HG02884 (cell line): Measurements from ENCODE around the gene C5orf52.

Source experiments
- ATAC-seq: cut with Tn5 transposase; IDR thresholded peaks from one replicate; pipeline ENCODE4 v1.9.1; 2021; ENCODE audit warnings: mild to moderate bottlenecking, moderate library complexity; ENCODE audit not compliant: unreplicated experiment

The C5orf52 gene

GRCh38 chr5:157670662-157671591 lies at the start of gene C5orf52:
TSS of gene C5orf52 (plus strand) at chr5:157671533. CDS start at chr5:157671615, 82 bp downstream.
- ATAC-seq: peak; percentile 39

DNA sequence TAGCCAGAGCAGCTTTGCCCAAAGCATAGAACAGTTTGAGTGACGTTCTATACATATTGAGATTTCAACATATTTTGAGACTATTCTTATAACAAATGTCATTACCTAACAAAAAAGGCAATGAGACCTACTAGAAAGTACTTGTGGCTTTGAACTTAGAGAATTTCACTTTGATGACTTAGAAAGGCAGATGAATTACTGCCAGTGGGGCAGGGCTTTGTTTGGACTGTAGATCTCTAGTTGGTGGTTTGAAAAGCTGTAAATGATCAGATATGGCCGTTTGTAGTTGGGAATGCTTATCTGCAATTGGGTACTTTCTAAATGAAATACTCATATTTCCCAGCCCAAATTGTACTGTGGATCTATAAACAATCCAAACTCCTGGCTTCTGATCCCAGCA lies 47.2 kb upstream of the C5orf52 start:
- ATAC-seq: no peak

- no peak for ATAC-seq
Observed at GRCh38 chr5:157626831-157627230, 44.5 kb upstream of the C5orf52 start.

DNA sequence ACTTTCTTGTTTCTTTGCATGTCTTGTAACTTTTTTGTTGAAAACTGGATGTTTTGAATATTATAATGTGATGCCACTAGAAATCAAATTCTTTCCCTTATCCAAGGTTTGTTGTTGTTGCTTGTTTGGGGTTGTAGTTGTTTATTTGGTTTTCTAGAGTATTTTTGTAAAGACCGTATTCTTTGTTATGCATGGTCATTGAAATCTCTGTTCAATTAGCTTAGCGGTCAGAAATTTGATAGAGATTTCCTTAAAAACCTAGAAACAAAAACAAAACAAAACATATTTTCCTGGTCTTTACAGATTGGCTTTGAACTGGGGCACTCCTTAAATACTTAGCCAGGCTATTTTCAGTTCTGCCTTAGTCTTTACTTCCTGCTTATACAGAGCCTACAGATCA lies 41.0 kb upstream of the C5orf52 start:
- no peak for ATAC-seq

- no peak for ATAC-seq
Observed at GRCh38 chr5:157640406-157641066, 30.8 kb upstream of the C5orf52 start.

GRCh38 chr5:157648275-157648990 lies 22.9 kb upstream of the C5orf52 start:
- no peak for ATAC-seq

DNA sequence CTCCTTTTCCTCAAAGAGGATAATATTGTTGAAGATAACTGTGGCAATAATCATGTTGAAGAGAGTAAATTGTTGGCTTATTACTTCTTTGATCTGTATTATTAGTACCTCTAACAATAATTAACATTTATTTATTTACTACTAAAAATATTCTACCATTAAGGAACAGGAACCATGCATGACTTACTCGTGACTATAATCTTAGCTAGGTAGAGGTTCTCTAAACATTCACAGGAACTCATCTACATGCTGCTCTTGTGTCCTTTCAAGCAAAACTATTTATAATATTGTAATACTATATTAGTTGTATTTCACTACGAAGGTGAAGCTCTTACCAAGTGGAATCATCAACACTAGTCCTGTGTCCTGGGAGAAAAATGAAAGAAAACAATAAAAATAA lies 22.2 kb upstream of the C5orf52 start:
- no peak for ATAC-seq

- ATAC-seq: no peak
Observed at GRCh38 chr5:157650991-157651611, 20.2 kb upstream of the C5orf52 start.

DNA sequence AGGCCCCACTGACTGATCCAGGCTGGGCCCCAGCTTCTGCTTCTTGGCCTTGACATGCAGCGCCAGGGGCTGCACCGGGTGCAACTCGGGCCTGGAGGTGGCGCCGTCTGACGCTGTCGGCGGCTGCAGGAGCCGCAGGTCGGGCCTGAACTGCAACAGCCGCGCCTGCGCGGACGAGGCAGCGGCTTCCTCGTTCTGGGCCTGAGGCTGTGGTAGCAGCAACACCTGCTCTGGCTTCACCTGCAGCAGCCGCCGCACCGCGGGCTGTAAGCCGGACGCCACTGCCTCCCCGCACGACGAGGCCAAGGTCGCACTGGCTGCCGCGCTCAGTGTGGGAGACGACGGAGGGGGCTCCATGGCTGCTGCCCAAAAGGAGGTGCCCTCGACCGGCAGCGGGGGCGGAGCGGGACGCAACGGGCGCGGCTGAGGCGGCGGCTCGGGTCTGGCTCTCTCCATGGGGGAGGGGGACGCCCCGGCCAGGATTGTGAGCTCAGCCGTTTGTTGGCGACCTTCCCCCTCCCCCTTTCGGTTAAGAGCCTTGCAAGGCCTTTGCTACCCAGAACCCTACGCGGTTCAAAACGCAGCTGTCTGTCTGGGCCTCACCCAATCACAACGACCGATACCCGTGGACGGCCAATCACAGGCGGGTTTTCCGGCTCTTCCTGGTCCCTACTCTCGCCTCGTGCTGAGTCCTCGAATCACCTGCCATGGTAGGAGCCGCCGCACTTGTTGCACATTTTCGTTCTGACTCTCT lies 19.5 kb upstream of the C5orf52 start:
- no peak for ATAC-seq

GRCh38 chr5:157652377-157652692 lies 19.0 kb upstream of the C5orf52 start, which contains the start of gene SOX30:
TSS of gene SOX30 (minus strand) at chr5:157652438. CDS start at chr5:157652078, 360 bp downstream.
- ATAC-seq: no peak

GRCh38 chr5:157657516-157657915 lies 13.8 kb upstream of the C5orf52 start:
- no peak for ATAC-seq

DNA sequence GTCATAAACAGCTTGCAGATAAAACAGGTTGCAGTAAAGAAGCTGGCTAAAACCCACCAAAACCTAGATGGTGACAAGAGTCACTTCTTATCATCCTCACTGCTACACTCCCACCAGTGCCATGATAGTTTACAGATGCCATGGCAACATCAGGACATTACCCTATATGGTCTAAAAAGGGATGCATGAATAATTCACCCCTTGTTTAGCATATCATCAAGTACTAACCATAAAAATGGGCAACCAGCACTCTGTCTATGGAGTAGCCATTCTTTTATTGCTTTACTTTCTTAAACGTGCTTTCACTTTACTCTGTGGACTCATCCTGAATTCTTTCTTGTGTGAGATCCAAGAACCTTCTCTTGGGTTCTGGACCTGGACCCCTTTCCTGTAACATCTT lies 12.4 kb upstream of the C5orf52 start:
- no peak for ATAC-seq

- ATAC-seq: no peak
Observed at GRCh38 chr5:157659868-157660660, 11.3 kb upstream of the C5orf52 start.

- ATAC-seq: no peak
Observed at GRCh38 chr5:157665467-157666070, 5.8 kb upstream of the C5orf52 start.

- ATAC-seq: no peak
Observed at GRCh38 chr5:157668356-157668755, 3.0 kb upstream of the C5orf52 start.

- ATAC-seq: no peak
Observed at GRCh38 chr5:157669701-157670097, 1.6 kb upstream of the C5orf52 start.

GRCh38 chr5:157671592-157672330 lies 428 bp downstream of the C5orf52 start:
- ATAC-seq: no peak

DNA sequence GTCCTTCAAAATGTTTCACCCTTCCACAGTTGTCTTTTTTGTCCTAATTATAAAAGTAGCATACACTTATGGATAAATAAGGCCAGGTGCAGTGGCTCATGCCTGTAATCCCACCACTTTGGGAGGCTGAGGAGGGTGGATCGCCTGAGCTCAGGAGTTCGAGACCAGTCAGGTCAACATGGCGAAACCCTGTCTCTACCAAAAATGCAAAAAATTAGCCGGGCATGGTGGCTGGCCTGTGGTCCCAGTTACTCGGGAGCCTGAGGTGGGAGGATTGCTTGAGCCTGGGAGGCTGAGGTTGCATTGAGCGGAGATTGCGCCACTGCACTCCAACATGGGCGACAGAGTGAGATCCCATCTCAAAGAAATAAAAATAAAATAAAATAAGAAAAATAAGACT lies 1.6 kb downstream of the C5orf52 start:
- no peak for ATAC-seq
